Measurements from ENCODE around the gene SULT4A1.

SULT4A1 gene

DNA sequence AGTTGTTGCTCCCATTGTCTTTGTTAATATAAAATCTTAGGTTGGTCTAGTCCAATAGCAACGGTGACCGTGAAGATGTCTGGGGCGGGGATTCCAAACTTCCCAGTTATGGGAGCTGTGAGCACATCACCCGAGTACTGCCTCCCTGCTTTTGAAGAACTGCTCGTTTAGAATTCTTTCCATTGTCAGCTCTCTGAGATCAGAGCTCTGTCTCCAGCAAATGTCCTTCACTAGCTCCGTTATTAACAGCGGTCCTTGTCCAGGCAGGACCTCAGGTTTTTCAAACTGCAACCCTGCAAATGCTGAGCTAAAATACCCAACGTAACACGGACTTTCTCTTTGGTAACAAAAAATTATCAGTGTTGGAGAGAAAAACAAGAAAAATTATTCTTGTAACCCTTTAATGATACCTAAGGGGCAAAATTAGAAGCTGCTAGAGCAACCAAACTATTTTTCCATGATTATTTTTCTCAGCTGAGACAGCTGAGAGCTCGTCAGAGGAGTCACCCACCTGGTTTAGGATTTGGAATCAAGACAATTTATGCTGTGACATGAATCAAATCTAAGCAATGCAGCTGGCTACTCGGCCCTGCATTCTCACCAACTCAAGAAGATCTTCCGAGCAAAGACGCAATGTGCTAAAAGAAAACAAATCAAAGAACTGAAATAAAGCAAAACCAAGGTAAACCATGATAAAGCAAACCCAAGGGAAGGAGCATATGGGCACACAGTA, 35.1 kb downstream of the SULT4A1 start:
- DNase-seq = no peak

DNA sequence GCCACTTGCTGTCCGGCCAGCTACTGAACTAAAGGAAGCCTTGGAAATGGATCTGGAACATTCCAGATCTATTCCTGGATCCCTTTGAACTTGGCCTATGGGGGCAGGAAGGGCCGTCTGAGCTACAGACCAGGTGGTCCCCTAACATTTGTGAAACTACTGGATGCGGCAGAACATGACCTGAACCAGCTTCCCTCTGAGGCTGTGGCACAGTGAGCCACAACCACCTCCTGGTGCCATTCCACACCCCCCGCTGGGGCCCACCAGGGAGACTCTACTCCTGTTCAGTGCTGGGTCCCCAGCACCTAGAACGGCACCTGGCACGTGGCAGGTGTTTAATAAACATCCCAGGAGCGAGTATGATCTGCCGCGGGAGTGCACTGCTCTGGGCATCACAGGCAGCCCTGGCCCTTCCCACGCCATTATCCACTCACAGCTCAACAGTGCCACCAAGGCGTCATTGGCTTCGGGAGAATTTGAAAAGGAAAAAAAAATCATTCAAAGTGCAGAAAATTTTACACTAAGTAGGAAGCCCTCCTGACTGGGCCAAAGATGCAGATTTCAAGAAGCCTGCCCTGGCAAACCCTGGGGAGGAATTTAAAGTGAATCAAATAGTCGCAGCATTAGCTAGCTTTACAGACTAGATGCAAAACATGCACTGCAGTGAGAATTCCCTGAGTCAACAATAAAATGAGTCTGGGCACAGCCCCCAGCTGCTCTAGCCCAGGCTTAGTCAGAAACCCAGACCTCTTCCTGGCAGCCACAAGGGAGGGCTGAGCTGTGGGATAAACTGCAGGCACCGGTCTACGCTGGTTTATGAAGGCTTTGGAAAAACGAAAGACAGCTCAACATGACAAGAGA, 35.9 kb downstream of the SULT4A1 start:
- DNase-seq = no peak

DNA sequence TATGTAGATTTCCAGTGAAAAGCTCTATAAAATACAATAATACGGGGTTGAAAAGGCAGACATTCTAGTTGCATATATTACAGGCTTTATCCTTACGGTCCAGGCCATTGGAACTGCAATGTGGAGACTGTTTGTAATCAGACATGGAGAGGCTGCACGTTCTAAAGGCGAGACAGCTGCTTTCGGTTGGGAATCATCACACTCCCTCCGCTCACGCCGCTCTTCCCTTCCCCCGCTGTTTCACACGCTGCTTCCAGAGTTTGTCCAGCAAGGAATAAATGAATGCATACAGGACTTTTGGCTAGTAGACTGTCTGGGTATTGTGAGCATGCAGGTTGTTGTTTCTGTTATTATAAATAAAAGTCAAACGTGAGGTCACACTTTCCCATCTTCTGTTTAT, 36.7 kb downstream of the SULT4A1 start:
- no peak for DNase-seq

DNA sequence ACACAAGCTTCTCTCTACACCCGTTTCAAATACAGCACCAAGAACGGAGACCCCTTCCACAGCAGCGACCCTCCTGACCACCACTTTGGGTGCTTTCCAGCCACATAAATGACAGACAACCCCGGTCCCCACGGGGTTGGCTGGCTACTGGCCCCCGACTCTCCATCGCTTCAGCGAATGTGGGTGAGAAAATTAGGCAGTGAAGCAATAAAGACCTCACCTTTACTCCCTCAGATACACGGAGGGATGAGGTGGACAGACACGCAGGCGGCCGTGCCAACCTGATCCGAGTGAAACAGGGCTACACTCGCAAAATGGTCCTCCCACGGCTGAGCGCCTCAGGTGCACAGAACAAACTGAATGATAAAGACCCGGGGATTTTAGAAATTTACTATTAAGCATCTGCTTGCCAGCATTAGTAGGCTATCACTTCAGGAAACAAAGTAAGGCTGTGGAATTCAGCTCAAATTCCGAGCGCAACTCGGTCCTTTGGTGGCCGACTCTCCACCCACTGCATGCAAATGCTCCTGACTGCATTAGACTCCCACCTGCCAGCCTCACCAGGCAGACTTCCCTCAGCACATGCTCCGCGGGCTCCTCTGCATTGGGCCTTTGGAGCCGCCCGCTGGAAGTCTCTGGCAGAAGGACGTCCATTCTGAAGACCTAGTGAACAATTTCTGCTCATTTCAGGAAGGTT, 37.4 kb downstream of the SULT4A1 start:
- no peak for DNase-seq

DNA sequence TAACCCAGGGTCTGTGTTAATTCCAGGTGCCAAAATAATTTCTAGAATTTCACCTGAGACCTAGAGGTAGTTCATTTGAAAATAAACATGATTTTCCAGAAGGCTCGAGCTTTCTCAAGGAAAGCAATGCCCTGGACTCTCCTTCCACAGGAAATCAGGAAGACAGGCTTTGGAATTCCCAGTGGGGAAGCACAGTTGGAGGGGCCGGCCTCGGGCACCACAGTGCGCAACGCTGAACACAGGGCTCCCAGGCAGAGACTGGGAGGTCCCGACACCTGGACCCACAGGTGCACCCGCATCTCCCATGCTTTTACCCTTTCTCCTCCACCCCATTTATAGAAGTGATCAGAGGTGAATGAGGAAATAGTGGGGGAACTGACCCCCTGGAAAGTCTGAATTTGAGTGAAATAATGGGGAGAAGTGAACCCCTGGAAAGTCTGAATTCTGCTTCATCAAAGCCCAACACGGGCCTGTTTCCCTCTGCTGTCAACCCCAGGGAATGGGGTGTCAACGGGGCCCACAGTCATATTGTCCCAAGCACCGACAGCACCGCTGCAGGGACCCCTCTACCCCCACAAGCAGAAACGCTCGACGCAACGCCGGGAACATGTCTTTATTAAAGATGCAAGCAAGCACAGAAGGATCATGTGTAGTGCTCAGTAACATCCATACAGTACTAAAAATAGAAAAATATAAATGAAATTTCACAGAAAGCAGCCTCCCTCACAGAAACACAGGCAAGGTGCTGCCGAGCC, 38.2 kb downstream of the SULT4A1 start:
- DNase-seq = no peak

DNA sequence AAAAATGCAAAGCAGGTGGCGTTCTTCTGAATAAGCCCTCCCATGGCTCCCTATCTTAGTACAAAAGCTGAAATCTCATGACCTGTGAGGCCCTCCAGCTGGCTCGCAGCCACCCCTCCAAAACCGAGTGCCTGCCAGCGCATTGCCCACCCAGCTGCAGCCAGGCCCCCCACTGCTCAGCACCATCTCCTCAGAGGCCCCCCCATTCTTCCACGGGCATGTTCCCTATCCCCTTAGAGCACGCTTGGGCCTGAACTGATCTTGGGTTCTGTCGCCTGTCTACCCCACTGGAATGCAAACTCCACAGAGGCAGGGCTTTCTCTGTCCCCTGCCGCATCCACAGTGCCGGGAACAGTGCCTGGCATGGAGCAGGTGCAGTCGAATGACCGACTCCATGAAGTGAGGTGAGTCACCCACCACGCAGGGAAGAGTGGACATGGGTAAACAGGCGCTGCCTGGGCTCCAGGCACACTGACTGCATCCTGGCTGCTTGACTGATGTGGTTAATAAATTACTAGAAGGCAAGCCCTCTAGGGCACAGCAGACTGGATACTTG, 38.9 kb downstream of the SULT4A1 start:
- no peak for DNase-seq

DNA sequence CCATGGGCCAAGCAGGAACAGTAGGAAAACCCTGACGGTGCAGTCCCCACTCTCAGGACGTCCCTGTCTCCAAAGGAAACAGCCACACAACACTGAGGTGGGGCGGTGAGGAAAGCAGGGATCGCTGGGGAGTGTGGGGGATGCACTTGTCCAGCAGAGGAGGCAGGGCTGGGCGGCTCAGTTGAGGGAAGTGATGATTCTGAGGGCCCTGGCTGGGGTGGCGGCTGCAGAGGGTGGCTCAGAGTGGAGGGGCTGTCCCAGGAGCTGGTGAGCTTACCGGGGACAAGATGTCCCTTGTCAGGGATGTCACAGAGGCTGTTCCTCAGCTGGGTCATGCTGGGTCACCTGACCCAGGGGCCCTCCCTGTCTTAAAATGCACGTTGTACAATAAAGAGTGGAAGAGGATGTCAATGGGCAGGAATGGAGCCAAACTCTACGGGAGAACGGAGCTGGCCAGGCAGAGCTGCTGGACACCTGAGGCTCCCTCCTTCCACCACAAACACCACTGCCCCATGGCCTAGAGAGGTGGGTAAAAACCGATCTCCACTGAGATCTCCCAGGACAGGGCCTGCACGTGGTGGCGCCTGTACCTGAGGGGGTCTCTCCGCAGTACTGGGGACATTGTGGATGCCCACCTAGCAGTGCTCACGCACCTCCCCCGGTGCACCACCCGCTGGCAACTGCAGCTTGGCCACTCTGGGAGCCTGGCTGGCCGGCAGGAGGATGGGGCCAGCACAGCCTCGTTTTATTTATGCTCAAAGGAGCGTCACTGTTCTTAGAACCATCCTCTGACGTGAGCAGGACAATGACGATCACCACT, 40.5 kb downstream of the SULT4A1 start:
- no peak for DNase-seq

DNA sequence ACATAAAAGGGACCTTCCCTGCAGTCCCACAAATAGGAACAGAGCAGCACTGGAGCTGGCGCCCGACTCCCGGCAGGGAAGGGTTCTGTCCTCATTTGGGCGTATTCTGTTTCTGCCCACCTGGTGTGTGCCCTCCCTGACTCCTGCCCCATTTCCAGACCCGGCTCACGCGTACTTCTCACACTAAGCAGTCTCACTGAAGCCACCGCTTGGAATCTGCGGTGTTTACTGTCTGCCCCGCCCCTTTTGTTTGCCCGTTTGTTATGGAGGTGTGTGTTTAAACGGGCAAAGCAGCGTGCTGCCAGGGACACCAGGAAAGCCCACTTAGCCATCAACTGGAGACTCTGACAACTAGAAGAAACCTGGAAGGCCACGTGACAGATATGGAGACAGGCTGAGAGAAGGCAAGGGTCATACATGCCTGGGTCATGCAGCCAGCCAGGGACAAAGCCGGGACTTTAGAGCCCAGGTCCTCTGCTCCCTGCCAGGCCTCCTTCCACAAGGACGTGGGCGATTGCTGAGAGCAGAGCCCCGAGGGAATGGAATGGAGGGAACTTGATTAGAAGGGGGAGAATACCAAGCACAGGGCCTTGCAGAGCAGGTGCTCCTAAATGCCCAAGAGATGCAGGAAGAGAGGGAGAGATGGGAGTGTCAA, 41.5 kb downstream of the SULT4A1 start:
- DNase-seq = peak in 1 of 2 experiments; percentile 15

DNA sequence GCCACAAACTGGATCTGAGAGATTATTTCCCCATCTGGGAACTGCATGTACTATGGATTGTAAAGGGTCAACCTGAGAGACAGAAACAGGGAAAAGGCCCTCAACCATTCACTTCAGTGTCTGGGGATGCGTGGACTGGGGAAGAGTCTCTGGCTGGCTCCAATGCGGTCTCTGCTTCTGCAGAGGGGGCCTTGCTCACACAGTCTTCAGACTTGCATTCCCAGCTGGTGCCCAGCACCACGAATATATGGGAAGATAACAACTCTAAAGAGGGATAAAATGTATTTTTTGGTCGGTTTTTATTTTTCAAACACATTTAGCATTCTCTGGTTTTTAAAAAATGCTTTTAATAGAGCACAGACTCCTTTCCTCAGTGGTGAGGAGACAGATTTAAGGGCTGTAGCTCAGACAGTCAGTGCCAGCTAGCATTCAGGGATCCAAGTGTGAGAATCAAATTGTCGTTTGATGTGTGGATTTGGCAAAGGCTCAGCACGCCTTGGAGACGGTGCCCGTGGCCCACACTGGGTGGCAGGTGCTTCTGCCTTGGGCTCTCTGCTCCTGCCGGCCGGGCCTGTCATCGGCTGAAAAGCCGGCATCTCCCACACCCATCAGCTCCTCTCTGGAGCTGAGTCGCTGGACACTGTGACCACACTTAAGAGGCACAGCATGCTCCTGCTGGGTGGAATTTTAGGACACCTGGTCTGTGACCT, 42.2 kb downstream of the SULT4A1 start:
- no peak for DNase-seq

DNA sequence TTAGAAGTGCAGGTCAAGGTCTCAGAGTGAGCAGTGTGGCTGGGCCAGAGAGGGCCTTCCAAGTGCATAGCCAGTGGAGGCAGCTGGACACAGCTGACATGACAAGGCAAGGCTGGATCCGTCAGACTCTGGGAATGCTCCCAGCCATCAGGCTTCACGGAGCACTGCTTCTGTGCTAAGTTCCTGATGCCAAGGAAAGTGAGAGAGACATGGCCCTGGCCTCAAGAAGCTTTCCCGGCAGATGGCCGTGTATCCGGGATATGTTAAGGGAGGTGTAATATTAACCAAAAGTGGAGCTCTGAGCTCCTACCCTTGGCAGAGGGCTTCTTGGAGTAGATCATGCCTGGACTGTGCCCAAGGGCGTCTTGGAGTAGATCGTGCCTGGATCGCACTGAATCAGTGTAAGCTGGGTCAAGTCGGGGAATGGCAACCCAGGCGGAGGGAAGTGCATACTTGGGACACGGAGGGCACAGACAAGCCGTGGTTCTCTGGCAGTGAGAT, 42.8 kb downstream of the SULT4A1 start:
- DNase-seq = no peak

DNA sequence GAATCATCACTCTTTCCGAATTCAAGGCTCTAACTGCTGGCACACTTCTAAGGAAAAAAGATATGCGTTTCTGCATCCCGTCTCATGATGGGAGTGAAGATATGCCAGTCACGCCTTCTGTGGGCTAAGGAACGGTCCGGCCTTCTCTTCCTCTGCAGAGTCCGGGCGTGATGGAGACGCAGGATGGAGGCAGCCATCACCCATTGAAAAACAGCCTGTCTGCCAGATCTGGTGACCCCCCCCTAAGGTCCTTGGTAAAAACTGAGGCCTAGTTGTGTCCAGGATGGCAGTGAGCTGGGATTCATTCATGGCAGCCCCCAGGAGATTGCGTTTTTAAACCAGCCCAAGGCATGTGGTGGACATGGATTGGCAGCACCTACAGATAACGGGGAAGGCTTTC, 43.3 kb downstream of the SULT4A1 start:
- no peak for DNase-seq

DNA sequence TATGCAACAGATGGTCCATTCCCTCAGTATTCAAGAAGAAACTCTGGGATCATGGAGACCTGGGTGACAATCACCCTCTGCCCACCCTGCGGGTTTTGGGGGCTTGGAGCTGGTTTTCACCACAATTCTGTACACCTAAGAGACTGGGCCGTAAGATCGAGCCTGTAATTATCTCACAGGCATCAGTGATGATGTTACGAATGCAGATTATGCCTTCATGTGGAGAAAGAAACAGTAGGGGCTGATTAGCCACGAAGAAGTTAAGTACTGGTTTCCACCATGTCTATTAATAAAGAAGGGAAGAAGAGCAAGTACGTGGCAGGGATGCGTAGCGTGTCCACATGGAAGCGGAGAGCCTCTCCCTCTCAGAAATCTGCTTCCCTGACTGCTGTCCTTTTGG, 44.9 kb downstream of the SULT4A1 start:
- DNase-seq = no peak

DNA sequence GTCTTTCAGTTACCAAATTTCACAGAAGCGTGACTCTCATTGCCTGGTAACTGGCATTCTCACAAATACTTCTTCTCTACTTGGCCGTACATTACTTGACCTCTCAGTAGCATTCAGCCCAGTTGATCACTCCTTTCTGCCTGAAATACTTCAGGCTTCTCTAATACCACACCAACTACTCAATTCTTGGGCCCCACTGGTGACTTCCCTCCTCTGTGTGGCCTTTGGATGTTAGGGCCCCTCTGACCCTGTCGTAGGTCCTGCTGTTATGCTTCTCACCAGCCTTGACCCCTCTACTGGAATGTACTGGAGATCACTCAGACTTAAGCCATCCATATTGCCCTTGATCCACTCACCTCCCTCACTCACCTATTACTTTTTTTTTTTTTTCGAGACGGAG, 48.0 kb downstream of the SULT4A1 start:
- no peak for DNase-seq

DNA sequence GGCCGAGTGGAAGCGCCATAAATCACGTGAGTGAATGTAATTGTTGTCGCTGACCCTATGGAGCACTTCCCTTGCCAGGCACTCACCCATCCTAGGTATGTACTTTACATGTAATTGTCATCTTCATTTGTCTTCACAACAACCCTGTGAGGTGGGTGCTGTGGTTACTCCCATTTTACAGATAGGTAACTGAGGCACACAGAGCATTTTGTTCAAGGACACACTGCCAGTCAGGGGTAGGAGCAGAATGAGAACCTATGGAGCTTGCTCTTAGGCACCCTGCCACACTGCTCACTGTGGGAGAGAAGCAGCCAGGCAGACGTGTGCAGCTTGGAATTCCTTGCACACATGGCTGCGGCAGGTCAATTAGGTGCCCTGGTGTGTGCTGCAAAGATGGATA, 49.4 kb downstream of the SULT4A1 start:
- DNase-seq = no peak

DNA sequence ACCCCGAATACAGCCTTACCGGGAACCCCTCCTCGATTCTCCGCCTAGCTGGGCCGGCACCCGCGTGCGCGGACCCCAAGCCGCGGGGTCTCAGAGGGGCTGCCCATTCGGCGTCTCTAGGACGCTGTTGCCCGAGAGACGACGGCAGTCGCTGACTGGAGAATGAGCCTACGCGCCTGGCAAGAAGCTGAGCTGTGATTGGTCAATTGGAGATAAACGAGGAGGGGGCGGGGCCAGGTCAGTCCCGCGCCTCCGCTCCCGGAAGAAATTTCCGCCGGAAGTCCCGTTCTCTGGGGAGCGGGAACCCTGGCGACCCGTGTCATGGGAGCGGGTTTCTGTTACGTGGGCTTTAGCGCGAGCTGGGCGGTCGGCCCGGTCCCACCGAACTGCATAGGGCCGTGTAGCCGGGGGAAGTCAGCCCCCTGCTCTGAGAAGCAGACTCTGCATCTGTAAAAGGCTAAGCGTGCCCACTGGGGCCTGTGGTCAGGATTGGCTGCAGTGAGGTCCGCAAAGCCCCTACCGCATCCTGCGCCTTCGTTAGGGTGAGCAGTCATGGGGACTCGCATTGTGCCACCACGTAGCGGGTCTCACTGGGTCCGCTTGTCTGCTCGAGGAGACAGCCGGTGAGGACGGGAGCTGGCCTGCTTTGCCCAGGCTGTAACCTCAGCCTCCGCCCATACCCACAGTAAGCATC, 50.0 kb downstream of the SULT4A1 start, which contains the start of gene EFCAB6:
EFCAB6 (minus strand) TSS at position 157 of the 694 bp plus-strand sequence. CDS start 29,987 bp downstream, outside the sequence.
- DNase-seq = peak; percentile 89 to 90

DNA sequence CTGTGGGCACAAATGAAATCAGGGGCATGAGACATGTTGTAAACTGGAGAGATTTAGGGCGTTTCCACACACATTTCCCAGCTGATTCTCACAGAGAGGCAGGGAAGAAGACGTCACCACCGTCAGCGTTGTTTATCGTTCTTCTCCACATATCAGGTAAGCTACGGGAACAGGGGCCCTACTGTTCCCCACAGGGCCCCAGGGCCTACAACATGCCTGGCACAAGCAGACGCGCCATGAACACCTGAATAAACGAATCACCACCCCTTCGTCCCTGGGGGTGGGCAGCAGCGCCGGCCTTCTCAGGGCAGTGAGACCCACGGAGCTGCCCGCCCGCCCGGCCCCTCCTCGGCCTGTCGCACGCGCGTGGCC, 50.5 kb downstream of the SULT4A1 start:
- DNase-seq = peak in 1 of 2 experiments; percentile 14

DNA sequence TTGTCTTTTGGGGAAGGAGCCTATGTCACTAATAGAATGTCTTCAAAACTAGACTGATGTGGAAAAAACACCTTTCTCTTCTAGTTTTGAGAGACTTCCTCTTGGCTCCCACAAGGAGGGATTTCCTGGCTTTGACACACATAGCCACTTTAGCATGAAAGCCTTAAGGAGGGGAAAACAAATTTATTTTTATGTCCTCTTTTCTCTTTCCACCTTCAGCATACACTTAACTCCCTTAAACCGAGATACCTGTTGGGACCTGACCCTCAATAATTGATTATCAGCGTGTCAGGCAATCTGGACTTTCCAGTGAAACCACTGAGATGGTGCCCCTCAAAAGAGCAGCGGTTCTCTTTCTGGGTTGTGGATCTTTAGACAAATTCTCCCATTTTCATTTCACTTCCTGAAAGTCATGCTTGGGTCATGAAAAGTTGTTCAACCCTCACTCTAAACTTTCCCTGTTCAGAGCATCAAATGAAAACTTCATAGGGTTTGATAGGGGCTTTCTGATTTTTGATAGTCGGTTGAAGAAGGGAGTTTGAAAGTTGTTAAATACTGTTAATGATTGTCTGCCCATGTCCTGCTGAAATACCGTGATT, 59.3 kb downstream of the SULT4A1 start:
- DNase-seq = no peak

DNA sequence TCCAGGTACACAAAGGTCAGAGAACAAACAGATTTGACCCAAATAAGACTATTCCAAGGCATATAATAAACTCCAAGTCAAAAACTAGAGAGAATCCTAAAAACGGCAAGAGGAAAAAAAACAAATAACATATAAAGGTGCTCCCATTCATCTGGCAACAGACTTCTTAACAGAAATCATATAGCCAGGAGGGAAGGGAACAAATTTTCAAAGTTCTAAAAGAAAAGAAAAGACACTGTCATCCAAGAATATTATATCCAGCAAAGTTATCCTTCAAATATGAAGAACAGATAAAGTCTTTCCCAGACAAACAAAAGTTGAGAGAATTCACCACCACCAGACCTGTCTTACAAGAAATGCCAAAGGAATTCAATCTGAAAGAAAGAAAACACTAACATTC, 61.3 kb downstream of the SULT4A1 start:
- DNase-seq = no peak

DNA sequence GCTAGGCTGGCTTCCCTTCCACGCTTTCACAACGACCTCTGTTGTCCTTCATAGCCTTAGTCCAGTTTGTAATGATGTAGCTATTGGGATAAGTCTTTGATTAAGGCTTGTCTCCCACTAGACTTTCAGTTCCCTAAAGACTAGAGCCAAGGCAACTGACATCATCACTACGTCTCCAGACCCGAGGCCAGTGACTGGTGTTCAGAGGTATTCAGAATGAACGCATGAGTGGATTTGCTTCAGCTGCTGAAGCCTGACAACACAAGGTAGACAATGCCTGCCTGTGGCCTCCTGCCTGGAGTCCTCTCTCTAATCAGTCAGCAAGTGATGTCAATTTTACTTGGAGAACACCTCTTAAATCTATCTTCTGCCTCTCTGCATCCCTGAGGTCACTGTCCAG, 63.8 kb downstream of the SULT4A1 start:
- no peak for DNase-seq

Data from NCI-H2081 (cell line).